H9 (cell line): Measurements from ENCODE around the gene CYP2J2. TPM values are rescaled to one million over a fixed set of nuclear protein-coding genes. Genes with fewer than 3 reads are reported as not detected.

Experiments
- DNase-seq: peaks from one replicate; pipeline ENCODE4 v3.0.0-alpha.2; 2017
- H2AFZ ChIP-seq: one replicate; pipeline ENCODE4 v1.6.1; 2013; ENCODE audit warnings: mild to moderate bottlenecking, low read length, control low read depth, moderate library complexity
- H2AK5ac ChIP-seq: 2 replicates; pipeline ENCODE4 v1.6.1; 2013; ENCODE audit warnings: low read length, control low read depth, mixed read lengths; ENCODE audit not compliant: insufficient read length
- H2BK120ac ChIP-seq: one replicate; pipeline ENCODE4 v1.6.1; 2013; ENCODE audit warnings: low read depth, mild to moderate bottlenecking, low read length, control low read depth, inconsistent platforms; ENCODE audit not compliant: poor library complexity, severe bottlenecking
- H2BK12ac ChIP-seq: 2 replicates; pipeline ENCODE4 v1.6.1; 2013; ENCODE audit warnings: low read length, control low read depth, mixed read lengths, low read depth; ENCODE audit not compliant: insufficient read length
- H2BK15ac ChIP-seq: 2 replicates; pipeline ENCODE4 v1.6.1; 2013; ENCODE audit warnings: low read depth, low read length, control low read depth
- H2BK20ac ChIP-seq: one replicate; pipeline ENCODE4 v1.6.1; 2013; ENCODE audit warnings: low read depth, mild to moderate bottlenecking, low read length, control low read depth, inconsistent platforms; ENCODE audit not compliant: poor library complexity, severe bottlenecking
- H2BK5ac ChIP-seq: 2 replicates; pipeline ENCODE4 v1.6.1; 2013; ENCODE audit warnings: low read length, control low read depth, mixed read lengths; ENCODE audit not compliant: insufficient read length
- H3K14ac ChIP-seq: 2 replicates; pipeline ENCODE4 v1.6.1; 2013; ENCODE audit warnings: low read length, control low read depth; ENCODE audit not compliant: insufficient read depth
- H3K18ac ChIP-seq: 2 replicates; pipeline ENCODE4 v1.6.1; 2013; ENCODE audit warnings: low read depth, mild to moderate bottlenecking, mixed read lengths, low read length, control low read depth; ENCODE audit not compliant: insufficient read length
- H3K23ac ChIP-seq: 2 replicates; pipeline ENCODE4 v1.6.1; 2013; ENCODE audit warnings: low read length, control low read depth, mixed read lengths, low read depth; ENCODE audit not compliant: insufficient read length
- H3K23me2 ChIP-seq: 2 replicates; pipeline ENCODE4 v1.6.1; 2013; ENCODE audit warnings: low read depth, mild to moderate bottlenecking, mixed read lengths, low read length, control low read depth; ENCODE audit not compliant: insufficient read length, poor library complexity, severe bottlenecking
- H3K27ac ChIP-seq: 2 replicates; pipeline ENCODE4 v1.5.1; 2013; ENCODE audit warnings: low read length, control low read depth, mixed read lengths, low read depth; ENCODE audit not compliant: insufficient read length
- H3K27me3 ChIP-seq: 2 replicates; pipeline ENCODE4 v1.6.1; 2013; ENCODE audit warnings: low read length, control low read depth, inconsistent platforms; ENCODE audit not compliant: insufficient read depth
- H3K4ac ChIP-seq: 2 replicates; pipeline ENCODE4 v1.6.1; 2013; ENCODE audit warnings: low read depth, mild to moderate bottlenecking, control low read depth, inconsistent platforms, low read length, moderate library complexity
- H3K4me1 ChIP-seq: 2 replicates; pipeline ENCODE4 v1.6.1; 2013; ENCODE audit warnings: low read length, control low read depth, inconsistent platforms; ENCODE audit not compliant: insufficient read depth
- H3K4me2 ChIP-seq: 2 replicates; pipeline ENCODE4 v1.6.1; 2013; ENCODE audit warnings: low read length, control low read depth, mixed read lengths; ENCODE audit not compliant: insufficient read length, insufficient read depth
- H3K56ac ChIP-seq: 2 replicates; pipeline ENCODE4 v1.6.1; 2013; ENCODE audit warnings: low read depth, mild to moderate bottlenecking, mixed read lengths, low read length, control low read depth; ENCODE audit not compliant: insufficient read length
- H3K79me1 ChIP-seq: 2 replicates; pipeline ENCODE4 v1.6.1; 2013; ENCODE audit warnings: low read depth, mild to moderate bottlenecking, moderate library complexity, low read length, control low read depth, inconsistent platforms; ENCODE audit not compliant: insufficient read depth, poor library complexity, severe bottlenecking
- H3K79me2 ChIP-seq: 2 replicates; pipeline ENCODE4 v1.6.1; 2013; ENCODE audit warnings: low read length, control low read depth, inconsistent platforms; ENCODE audit not compliant: insufficient read depth
- H3K9ac ChIP-seq: 2 replicates; pipeline ENCODE4 v1.6.1; 2013; ENCODE audit warnings: low read length, control low read depth, mixed read lengths; ENCODE audit not compliant: insufficient read length; ENCODE audit errors: extremely low read depth
- H3K9me3 ChIP-seq: one replicate; pipeline ENCODE4 v1.6.1; 2013; ENCODE audit warnings: low read depth, low read length, inconsistent platforms; ENCODE audit not compliant: control insufficient read depth
- H3T11ph ChIP-seq: one replicate; pipeline ENCODE4 v1.6.1; 2013; ENCODE audit warnings: mild to moderate bottlenecking, low read length, control low read depth, inconsistent platforms
- H4K20me1 ChIP-seq: one replicate; pipeline ENCODE4 v1.6.1; 2013; ENCODE audit not compliant: control insufficient read depth, insufficient read length, insufficient read depth
- H4K5ac ChIP-seq: 2 replicates; pipeline ENCODE4 v1.6.1; 2013; ENCODE audit warnings: low read depth, mild to moderate bottlenecking, mixed read lengths, low read length, control low read depth; ENCODE audit not compliant: insufficient read length
- H4K8ac ChIP-seq: replicated peaks from 2 replicates; pipeline ENCODE4 v1.6.1; 2013; ENCODE audit warnings: low read length, control low read depth, mixed read lengths, low read depth; ENCODE audit not compliant: insufficient read length
- H4K91ac ChIP-seq: 2 replicates; pipeline ENCODE4 v1.6.1; 2013; ENCODE audit warnings: low read depth, mild to moderate bottlenecking, moderate library complexity, mixed read lengths, low read length, control low read depth; ENCODE audit not compliant: insufficient read length
- H3K27ac Mint-ChIP-seq, 3 experiments: 2 replicates in 2 of 3; 3 replicates in 1 of 3; pipeline ENCODE4 v1.8.0; 2020 to 2021; ENCODE audit warnings: mixed read lengths in 3 of 3, mild to moderate bottlenecking in 1 of 3, moderate library complexity in 1 of 3
- H3K27me3 Mint-ChIP-seq: 2 replicates; pipeline ENCODE4 v1.8.0; 2021; ENCODE audit warnings: low read depth, mild to moderate bottlenecking, moderate library complexity, mixed read lengths
- H3K36me3 Mint-ChIP-seq, 3 experiments: 2 replicates in 2 of 3; 3 replicates in 1 of 3; pipeline ENCODE4 v1.8.0; 2020 to 2021; ENCODE audit warnings: low read depth in 3 of 3, mixed read lengths in 3 of 3; ENCODE audit not compliant: insufficient read depth in 1 of 3
- H3K4me1 Mint-ChIP-seq, 2 experiments: 2 replicates each; pipeline ENCODE4 v1.8.0; 2020; ENCODE audit warnings: mixed read lengths in 2 of 2
- H3K4me3 Mint-ChIP-seq, 2 experiments: 2 replicates in 1 of 2; 3 replicates in 1 of 2; pipeline ENCODE4 v1.8.0; 2020 to 2021; ENCODE audit warnings: mild to moderate bottlenecking in 2 of 2, mixed read lengths in 2 of 2, moderate library complexity in 1 of 2
- H3K9me3 Mint-ChIP-seq, 2 experiments: 2 replicates in 1 of 2; 3 replicates in 1 of 2; pipeline ENCODE4 v1.8.0; 2020; ENCODE audit warnings: mild to moderate bottlenecking in 2 of 2, mixed read lengths in 2 of 2, moderate library complexity in 1 of 2
- CTCF ChIP-seq: fragments of 200-600 bp; sonication (generic); conservative IDR thresholded peaks from 3 replicates; pipeline ENCODE4 v1.8.0; 2021; ENCODE audit warnings: antibody characterized with exemption, mild to moderate bottlenecking
- WGBS: extraction: QIAGEN DNeasy Blood & Tissue Kit; methylation state at CpG from one replicate; pipeline ENCODE4 v1.1.7; 2013; ENCODE audit warnings: missing lambda C conversion rate, low lambda C conversion rate, mixed read lengths; ENCODE audit not compliant: insufficient read length; ENCODE audit errors: extremely low coverage; 5-methylcytosine and 5-hydroxymethylcytosine counted together
- total RNA-seq: library from RNA; stranded (reverse); gene quantifications from 2 replicates; pipeline ENCODE4 v1.2.1, GENCODE V29; 2021

The CYP2J2 gene
- total RNA-seq, 1 experiment from 2014 or later = 0.57 TPM

GRCh38 chr1:59908682-59909081 is 17.9 kb downstream of the CYP2J2 start:
- no peak overlapping the region for H3T11ph ChIP-seq
- H3K27me3 ChIP-seq = no peaks in the 10 kb centered on the region
- H3K23ac ChIP-seq = no peak overlapping the region
- no peak overlapping the region for H3K4me3 Mint-ChIP-seq
- no peak for DNase-seq
- H3K4ac ChIP-seq = no peak overlapping the region
- no peaks in the 10 kb centered on the region for H3K23me2 ChIP-seq
- H3K9ac ChIP-seq = no peak overlapping the region
- H3K56ac ChIP-seq = no peak overlapping the region
- no peak overlapping the region for H3K27ac Mint-ChIP-seq
- no peak overlapping the region for H3K4me2 ChIP-seq
- H3K4me1 Mint-ChIP-seq = peaks cover 7% of the 10 kb centered on the region in 2 experiments
- H3K36me3 Mint-ChIP-seq = no peaks in the 10 kb centered on the region
- no peak overlapping the region for H4K91ac ChIP-seq
- H3K14ac ChIP-seq = no peak overlapping the region
- H4K8ac ChIP-seq = no peak overlapping the region
- no peaks in the 10 kb centered on the region for H3K79me2 ChIP-seq
- no peaks in the 10 kb centered on the region for H3K4me1 ChIP-seq
- no peak overlapping the region for H2BK5ac ChIP-seq
- no peak overlapping the region for H2AK5ac ChIP-seq
- H2BK15ac ChIP-seq = no peak overlapping the region
- H3K79me1 ChIP-seq = no peaks in the 10 kb centered on the region
- no peak overlapping the region for H2BK12ac ChIP-seq
- no peak overlapping the region for H2BK20ac ChIP-seq
- no peaks in the 10 kb centered on the region for H3K9me3 Mint-ChIP-seq
- H2BK120ac ChIP-seq = no peak overlapping the region
- no peaks in the 10 kb centered on the region for H4K20me1 ChIP-seq
- no peak overlapping the region for H4K5ac ChIP-seq
- no peak overlapping the region for H3K18ac ChIP-seq
- no peaks in the 10 kb centered on the region for H3K9me3 ChIP-seq
- no peaks in the 10 kb centered on the region for H3K27me3 Mint-ChIP-seq
- no peak overlapping the region for H3K27ac ChIP-seq
- TF ChIP-seq CTCF = no peak
- no CpG with 5 or more reads among the region's 2 CpGs for WGBS
- no peak overlapping the region for H2AFZ ChIP-seq
